DOHH2 (cell line): ENCODE data around the gene PIGL.

ENCODE experiments used
- H3F3A ChIP-seq: fragments of 200-600 bp; sonication (generic), shearing (Covaris generic); 2 replicates; pipeline ENCODE4 v1.6.0; 2016; ENCODE audit warnings: antibody characterized with exemption, mild to moderate bottlenecking; ENCODE audit not compliant: control insufficient read depth, insufficient read depth
- H3K27ac ChIP-seq: fragments of 200-600 bp; sonication (generic); 2 replicates; pipeline ENCODE4 v1.5.1; 2014; ENCODE audit warnings: low read depth, mild to moderate bottlenecking, low read length, moderate library complexity
- H3K27me3 ChIP-seq: fragments of 200-600 bp; sonication (generic); 2 replicates; pipeline ENCODE4 v1.6.1; 2014; ENCODE audit warnings: mild to moderate bottlenecking, low read length, mixed read lengths; ENCODE audit not compliant: control insufficient read depth
- H3K36me3 ChIP-seq: fragments of 200-600 bp; sonication (generic); 2 replicates; pipeline ENCODE4 v1.6.1; 2014; ENCODE audit warnings: mild to moderate bottlenecking, low read length, moderate library complexity, mixed read lengths; ENCODE audit not compliant: control insufficient read depth
- H3K4me1 ChIP-seq: fragments of 200-600 bp; sonication (generic); 2 replicates; pipeline ENCODE4 v1.6.1; 2014; ENCODE audit warnings: mild to moderate bottlenecking, low read length, mixed read lengths; ENCODE audit not compliant: control insufficient read depth
- H3K4me2 ChIP-seq: fragments of 200-600 bp; sonication (generic); 2 replicates; pipeline ENCODE4 v1.6.0; 2014; ENCODE audit warnings: mild to moderate bottlenecking, low read length, moderate library complexity
- H3K4me3 ChIP-seq: fragments of 200-600 bp; sonication (generic); 2 replicates; pipeline ENCODE4 v1.5.1; 2014; ENCODE audit warnings: mild to moderate bottlenecking, low read length, mixed read lengths
- H3K79me2 ChIP-seq: fragments of 200-600 bp; sonication (generic); 2 replicates; pipeline ENCODE4 v1.6.1; 2014; ENCODE audit warnings: mild to moderate bottlenecking, low read length, mixed read lengths; ENCODE audit not compliant: control insufficient read depth
- H3K9me2 ChIP-seq: fragments of 200-600 bp; sonication (generic); replicated peaks from 2 replicates; pipeline ENCODE4 v1.6.1; 2014; ENCODE audit warnings: mild to moderate bottlenecking, low read length, mixed read lengths; ENCODE audit not compliant: control insufficient read depth
- H3K9me3 ChIP-seq: fragments of 200-600 bp; sonication (generic); 2 replicates; pipeline ENCODE4 v1.6.1; 2014; ENCODE audit warnings: antibody characterized with exemption, low read length, mixed read lengths; ENCODE audit not compliant: control insufficient read depth, insufficient read depth
- H4K20me1 ChIP-seq: fragments of 200-600 bp; sonication (generic); 2 replicates; pipeline ENCODE4 v1.6.0; 2014; ENCODE audit warnings: low read depth, mild to moderate bottlenecking, antibody characterized with exemption, low read length, moderate library complexity; ENCODE audit not compliant: control insufficient read depth, insufficient read depth
- EZH2phosphoT487 ChIP-seq: fragments of 200-600 bp; sonication (generic); IDR thresholded peaks from 2 replicates; pipeline ENCODE4 v1.6.1; 2017; ENCODE audit warnings: borderline replicate concordance, mild to moderate bottlenecking, antibody characterized with exemption, low read length, moderate library complexity, mixed read lengths
- TF ChIP-seq, protein P1 (sequence below): fragments of 200-600 bp; sonication (generic); IDR thresholded peaks from one replicate; pipeline ENCODE4 v1.5.1; 2014; ENCODE audit warnings: antibody characterized with exemption, mild to moderate bottlenecking, low read depth, low read length; ENCODE audit not compliant: poor library complexity, severe bottlenecking

The PIGL gene

GRCh38 chr17:16232391-16232790 lies 15.4 kb downstream of the PIGL start:
- TF ChIP-seq, protein P1, sequence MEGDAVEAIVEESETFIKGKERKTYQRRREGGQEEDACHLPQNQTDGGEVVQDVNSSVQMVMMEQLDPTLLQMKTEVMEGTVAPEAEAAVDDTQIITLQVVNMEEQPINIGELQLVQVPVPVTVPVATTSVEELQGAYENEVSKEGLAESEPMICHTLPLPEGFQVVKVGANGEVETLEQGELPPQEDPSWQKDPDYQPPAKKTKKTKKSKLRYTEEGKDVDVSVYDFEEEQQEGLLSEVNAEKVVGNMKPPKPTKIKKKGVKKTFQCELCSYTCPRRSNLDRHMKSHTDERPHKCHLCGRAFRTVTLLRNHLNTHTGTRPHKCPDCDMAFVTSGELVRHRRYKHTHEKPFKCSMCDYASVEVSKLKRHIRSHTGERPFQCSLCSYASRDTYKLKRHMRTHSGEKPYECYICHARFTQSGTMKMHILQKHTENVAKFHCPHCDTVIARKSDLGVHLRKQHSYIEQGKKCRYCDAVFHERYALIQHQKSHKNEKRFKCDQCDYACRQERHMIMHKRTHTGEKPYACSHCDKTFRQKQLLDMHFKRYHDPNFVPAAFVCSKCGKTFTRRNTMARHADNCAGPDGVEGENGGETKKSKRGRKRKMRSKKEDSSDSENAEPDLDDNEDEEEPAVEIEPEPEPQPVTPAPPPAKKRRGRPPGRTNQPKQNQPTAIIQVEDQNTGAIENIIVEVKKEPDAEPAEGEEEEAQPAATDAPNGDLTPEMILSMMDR, result no peak
- TF ChIP-seq EZH2phosphoT487, result no peak
- H3K27ac ChIP-seq, result no peak overlapping the region
- H3K27me3 ChIP-seq, result no peaks in the 10 kb centered on the region
- H3K4me3 ChIP-seq, result no peak overlapping the region
- H3K9me2 ChIP-seq, result no peaks in the 10 kb centered on the region
- 0 out of 2 replicates have a peak, but pooled peaks cover 2% of the 10 kb centered on the region for H3F3A ChIP-seq
- no peaks in the 10 kb centered on the region for H3K9me3 ChIP-seq
- H4K20me1 ChIP-seq, result no peaks in the 10 kb centered on the region
- no peak overlapping the region for H3K4me2 ChIP-seq
- H3K36me3 ChIP-seq, result peaks cover 6% of the 10 kb centered on the region
- peaks cover 23% of the 10 kb centered on the region for H3K79me2 ChIP-seq
- H3K4me1 ChIP-seq, result no peaks in the 10 kb centered on the region

DNA sequence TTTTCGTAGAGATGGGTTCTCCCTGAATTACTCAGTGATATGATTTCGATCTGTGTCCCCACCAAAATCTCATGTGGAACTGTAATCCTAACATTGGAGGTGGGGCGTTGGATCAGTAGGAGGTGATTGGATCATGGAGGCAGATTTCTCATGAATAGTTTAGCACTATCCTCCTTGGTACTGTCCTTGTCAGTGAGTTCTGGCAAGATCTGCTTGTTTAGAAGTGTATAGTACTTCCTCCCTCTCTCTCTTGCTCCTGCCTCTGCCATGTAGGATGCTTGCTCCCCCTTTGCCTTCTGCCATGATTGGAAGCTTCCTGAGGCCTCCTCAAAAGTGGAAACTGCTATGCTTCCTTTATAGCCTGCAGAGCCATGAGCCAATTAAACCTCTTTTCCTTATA lies 22.9 kb downstream of the PIGL start:
- TF ChIP-seq EZH2phosphoT487, result no peak
- TF ChIP-seq, protein P1, result no peak
- H3K36me3 ChIP-seq, result peaks cover 1% of the 10 kb centered on the region; the same call in 1 of the 2 replicates
- H3K9me2 ChIP-seq, result no peaks in the 10 kb centered on the region
- no peaks in the 10 kb centered on the region for H4K20me1 ChIP-seq
- H3K27me3 ChIP-seq, result no peaks in the 10 kb centered on the region
- no peak overlapping the region for H3K27ac ChIP-seq
- H3K4me2 ChIP-seq, result no peak overlapping the region
- no peaks in the 10 kb centered on the region for H3K9me3 ChIP-seq
- no peaks in the 10 kb centered on the region for H3K4me1 ChIP-seq
- no peaks in the 10 kb centered on the region; the same call in none of the 2 replicates for H3K79me2 ChIP-seq
- peaks cover 5% of the 10 kb centered on the region; the same call in 1 of the 2 replicates for H3F3A ChIP-seq
- H3K4me3 ChIP-seq, result no peak overlapping the region

DNA sequence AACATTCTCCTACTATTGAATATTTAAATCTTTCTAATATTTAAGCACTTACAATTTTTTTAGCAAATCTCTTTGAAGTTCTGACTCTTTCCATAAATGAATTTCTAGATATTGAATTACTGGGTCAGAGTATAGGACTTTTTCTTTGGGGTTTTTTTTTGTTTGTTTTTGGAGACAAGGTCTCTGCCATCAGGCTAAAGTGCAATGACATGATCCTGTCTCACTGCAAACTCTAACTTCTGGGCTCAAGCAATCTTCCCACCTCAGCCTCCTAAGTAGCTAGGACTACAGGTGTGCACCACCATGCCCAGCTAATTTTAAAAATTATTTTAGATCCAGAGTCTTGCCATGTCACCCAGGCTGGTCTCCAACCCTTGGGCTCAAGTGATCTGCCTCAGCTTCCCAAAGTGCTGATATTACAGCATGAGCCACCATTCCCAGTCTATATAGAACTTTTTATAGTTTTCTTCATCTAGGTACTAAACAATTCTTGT lies 24.9 kb downstream of the PIGL start:
- no peaks in the 10 kb centered on the region for H4K20me1 ChIP-seq

More for the DNA sequence above, 24.9 kb downstream of the PIGL start:
- H3K27me3 ChIP-seq, result no peaks in the 10 kb centered on the region
- no peak for TF ChIP-seq EZH2phosphoT487
- TF ChIP-seq, protein P1, result no peak
- H3K4me1 ChIP-seq, result no peaks in the 10 kb centered on the region
- H3K27ac ChIP-seq, result no peak overlapping the region
- H3K9me2 ChIP-seq, result no peaks in the 10 kb centered on the region
- H3K79me2 ChIP-seq, result no peaks in the 10 kb centered on the region; the same call in none of the 2 replicates
- peaks cover 5% of the 10 kb centered on the region; the same call in 1 of the 2 replicates for H3F3A ChIP-seq
- no peak overlapping the region for H3K4me2 ChIP-seq
- no peak overlapping the region for H3K4me3 ChIP-seq
- no peaks in the 10 kb centered on the region for H3K36me3 ChIP-seq
- H3K9me3 ChIP-seq, result no peaks in the 10 kb centered on the region
